ENCODE data around the gene INF2.

INF2 gene

GRCh38 chr14:104702673-104703072, 13.3 kb downstream of the INF2 start:
- DNase-seq (ENCODE audit: low spot score) = no peak

- no peak for DNase-seq (ENCODE audit: low spot score)
Observed at GRCh38 chr14:104703269-104703668, 13.9 kb downstream of the INF2 start.

GRCh38 chr14:104704252-104704651, 14.8 kb downstream of the INF2 start:
- DNase-seq (ENCODE audit: low spot score) = no peak

GRCh38 chr14:104705340-104706047, 16.1 kb downstream of the INF2 start:
- DNase-seq (ENCODE audit: low spot score) = no peak

GRCh38 chr14:104706733-104707607, 17.6 kb downstream of the INF2 start:
- no peak for DNase-seq (ENCODE audit: low spot score)

- no peak for DNase-seq (ENCODE audit: low spot score)
Observed at GRCh38 chr14:104707608-104708595, 18.5 kb downstream of the INF2 start.

- peak; percentile 74 for DNase-seq (ENCODE audit: low spot score)
Observed at GRCh38 chr14:104708606-104709268, 19.3 kb downstream of the INF2 start.

- DNase-seq (ENCODE audit: low spot score) = no peak
Observed at GRCh38 chr14:104709387-104710039, 20.1 kb downstream of the INF2 start.

GRCh38 chr14:104710071-104710735, 20.8 kb downstream of the INF2 start:
- DNase-seq (ENCODE audit: low spot score) = no peak

- DNase-seq (ENCODE audit: low spot score) = no peak
Observed at GRCh38 chr14:104712881-104713734, 23.7 kb downstream of the INF2 start.

- no peak for DNase-seq (ENCODE audit: low spot score)
Observed at GRCh38 chr14:104714066-104714465, 24.6 kb downstream of the INF2 start.

GRCh38 chr14:104714681-104715080, 25.3 kb downstream of the INF2 start:
- DNase-seq (ENCODE audit: low spot score) = no peak

GRCh38 chr14:104715416-104715815, 26.0 kb downstream of the INF2 start:
- no peak for DNase-seq (ENCODE audit: low spot score)

- DNase-seq (ENCODE audit: low spot score) = no peak
Observed at GRCh38 chr14:104715871-104716270, 26.5 kb downstream of the INF2 start.

GRCh38 chr14:104717137-104717536, 27.7 kb downstream of the INF2 start:
- DNase-seq (ENCODE audit: low spot score) = no peak

GRCh38 chr14:104717646-104718045, 28.2 kb downstream of the INF2 start:
- no peak for DNase-seq (ENCODE audit: low spot score)

- DNase-seq (ENCODE audit: low spot score) = no peak
Observed at GRCh38 chr14:104718147-104718546, 28.7 kb downstream of the INF2 start.

- DNase-seq (ENCODE audit: low spot score) = no peak
Observed at GRCh38 chr14:104718871-104719270, 29.5 kb downstream of the INF2 start.

GRCh38 chr14:104719343-104719742, 29.9 kb downstream of the INF2 start:
- DNase-seq (ENCODE audit: low spot score) = no peak
